CD14-positive monocyte (primary cell): ENCODE data around the gene CCT7. TPM values are rescaled to one million over a fixed set of nuclear protein-coding genes. Genes with fewer than 3 reads are reported as not detected.
A peak's percentile ranks its signal among the peaks of the same experiment; 100 is the strongest.

ENCODE experiments used
- DNase-seq, 3 donors: peaks; one replicate each; pipeline ENCODE4 v3.0.0-alpha.2; 2011 to 2022
- H2AFZ ChIP-seq: 2 replicates; pipeline ENCODE4 v1.6.0; 2012; ENCODE audit warnings: mild to moderate bottlenecking, low read depth, low read length, inconsistent platforms; ENCODE audit not compliant: insufficient read depth, poor library complexity, severe bottlenecking
- H3K27ac ChIP-seq, 2 donors: 1 replicate in 1 of 2; 2 replicates in 1 of 2; pipeline ENCODE4 v1.5.1; 2012 to 2013; ENCODE audit warnings: low read length in 2 of 2, control low read depth in 1 of 2, inconsistent platforms in 1 of 2, low read depth in 1 of 2, mild to moderate bottlenecking in 1 of 2
- H3K27me3 ChIP-seq, 2 donors: one replicate each; pipeline versions ENCODE4 v1.6.0 to v1.6.1; 2011 to 2013; ENCODE audit warnings: low read length in 2 of 2; ENCODE audit not compliant: control insufficient read depth in 2 of 2, insufficient read depth in 2 of 2
- H3K36me3 ChIP-seq, 2 donors: replicated peaks in 1 of 2; 1 replicate in 1 of 2; 2 replicates in 1 of 2; pipeline versions ENCODE4 v1.5.1 to v1.6.1; 2012 to 2013; ENCODE audit warnings: low read length in 2 of 2, control low read depth in 1 of 2, inconsistent platforms in 1 of 2, mild to moderate bottlenecking in 1 of 2; ENCODE audit not compliant: insufficient read depth in 2 of 2, control insufficient read depth in 1 of 2
- H3K4me1 ChIP-seq, 2 donors: 1 replicate in 1 of 2; 2 replicates in 1 of 2; pipeline versions ENCODE4 v1.5.1 to v1.6.1; 2012 to 2013; ENCODE audit warnings: low read length in 2 of 2, control low read depth in 1 of 2, inconsistent platforms in 1 of 2, mild to moderate bottlenecking in 1 of 2, moderate library complexity in 1 of 2; ENCODE audit not compliant: insufficient read depth in 2 of 2, control insufficient read depth in 1 of 2
- H3K4me2 ChIP-seq: replicated peaks from 2 replicates; pipeline ENCODE3; 2012; ENCODE audit warnings: low read length, moderate library complexity, mild to moderate bottlenecking; ENCODE audit not compliant: poor library complexity, severe bottlenecking; ENCODE audit errors: extremely low read depth
- H3K4me3 ChIP-seq, 3 experiments: fragments of 200-600 bp in 1 of 3; sonication (generic) in 1 of 3; replicated peaks in 1 of 3; 1 replicate in 2 of 3; 2 replicates in 1 of 3; pipeline ENCODE4 v1.5.1; 2011 to 2013; ENCODE audit warnings: low read length in 3 of 3, mild to moderate bottlenecking in 3 of 3, control low read depth in 2 of 3, low read depth in 2 of 3, inconsistent platforms in 1 of 3, moderate library complexity in 1 of 3
- H3K79me2 ChIP-seq: 2 replicates; pipeline ENCODE4 v1.6.0; 2012; ENCODE audit warnings: mild to moderate bottlenecking, control low read depth, inconsistent platforms, low read length, moderate library complexity; ENCODE audit not compliant: insufficient read depth
- H3K9ac ChIP-seq: 2 replicates; pipeline ENCODE4 v1.6.0; 2017; ENCODE audit warnings: low read length, mild to moderate bottlenecking; ENCODE audit not compliant: insufficient read depth, poor library complexity, severe bottlenecking
- H3K9me3 ChIP-seq, 2 donors: replicated peaks in 1 of 2; 1 replicate in 1 of 2; 2 replicates in 1 of 2; pipeline versions ENCODE4 v1.5.1 to v1.6.1; 2012 to 2013; ENCODE audit warnings: low read length in 2 of 2, control low read depth in 1 of 2; ENCODE audit not compliant: control insufficient read depth in 1 of 2, insufficient read depth in 1 of 2
- H4K20me1 ChIP-seq: 2 replicates; pipeline ENCODE4 v1.6.0; 2012; ENCODE audit warnings: mild to moderate bottlenecking, low read length, control low read depth, moderate library complexity; ENCODE audit not compliant: insufficient read depth
- H3K27ac Mint-ChIP-seq, 7 donors: one replicate each; pipeline ENCODE4 v1.8.0; 2020; ENCODE audit warnings: mild to moderate bottlenecking in 7 of 7, mixed read lengths in 7 of 7, moderate library complexity in 6 of 7, inconsistent platforms in 2 of 7
- H3K27me3 Mint-ChIP-seq, 3 donors: one replicate each; pipeline ENCODE4 v1.8.0; 2021 to 2022; ENCODE audit warnings: low read depth in 3 of 3, mild to moderate bottlenecking in 3 of 3, mixed read lengths in 3 of 3, moderate library complexity in 3 of 3, inconsistent platforms in 1 of 3
- H3K36me3 Mint-ChIP-seq, 2 donors: one replicate each; pipeline ENCODE4 v1.8.0; 2020; ENCODE audit warnings: mixed read lengths in 2 of 2, inconsistent platforms in 1 of 2, mild to moderate bottlenecking in 1 of 2
- H3K4me1 Mint-ChIP-seq: one replicate; pipeline ENCODE4 v1.8.0; 2020; ENCODE audit warnings: mild to moderate bottlenecking, mixed read lengths
- H3K4me3 Mint-ChIP-seq, 2 donors: one replicate each; pipeline ENCODE4 v1.8.0; 2020; ENCODE audit warnings: mild to moderate bottlenecking in 2 of 2, mixed read lengths in 2 of 2, moderate library complexity in 1 of 2
- H3K9me3 Mint-ChIP-seq, 7 donors: one replicate each; pipeline ENCODE4 v1.8.0; 2020 to 2022; ENCODE audit warnings: mixed read lengths in 7 of 7, mild to moderate bottlenecking in 6 of 7, moderate library complexity in 6 of 7, inconsistent platforms in 2 of 7
- CTCF ChIP-seq: fragments of 200-600 bp; IDR thresholded peaks from one replicate; pipeline ENCODE4 v1.8.0; 2022; ENCODE audit warnings: antibody characterized with exemption, mild to moderate bottlenecking
- WGBS: methylation state at CpG from one replicate; pipeline ENCODE4 v1.1.5; 2013; ENCODE audit warnings: missing lambda C conversion rate; ENCODE audit not compliant: insufficient coverage; 5-methylcytosine and 5-hydroxymethylcytosine counted together
- intact Hi-C, 2 donors: fragments of 100-400 bp; cut with micrococcal nuclease; formaldehyde crosslinking; loops; one replicate each; pipeline versions ENCODE4 v1.15.0 to v1.15.1; 2023
- polyA plus RNA-seq, 3 donors: library from polyadenylated mRNA; depleted of rRNA in 1 of 3; unstranded in 2 of 3; stranded (reverse) in 1 of 3; fragments of 300-500 nt in 2 of 3; fragments of >200 nt in 1 of 3; fragmentation: Illumina TruSeq in 2 of 3; gene quantifications; 1 replicate in 2 of 3; 2 replicates in 1 of 3; pipeline ENCODE4 v1.2.3, GENCODE V29; 2012 to 2021

The CCT7 gene
- polyA plus RNA-seq, 3 donors: 56.8 to 151 (median 134) TPM

GRCh38 chr2:73263540-73264331 lies 29.6 kb downstream of the CCT7 start:
- no peak overlapping the region for H3K4me3 Mint-ChIP-seq
- Histone ChIP-seq H3K36me3 (peaks cover 35 to 77% of the 10 kb centered on the region in 2 donors), H3K4me1 (no peaks in the 10 kb centered on the region), H4K20me1 (peaks cover 4% of the 10 kb centered on the region), H3K4me2 (no peak overlapping the region), H3K27me3 (no peaks in the 10 kb centered on the region), H3K27ac (no peak overlapping the region), H3K9me3 (no peaks in the 10 kb centered on the region), H3K4me3 (no peak overlapping the region), H3K9ac (no peak overlapping the region), H3K79me2 (no peaks in the 10 kb centered on the region), H2AFZ (no peak overlapping the region)
- peaks cover 0 to 7% (median 6%) of the 10 kb centered on the region in 3 donors for H3K27me3 Mint-ChIP-seq
- no peaks in the 10 kb centered on the region for H3K4me1 Mint-ChIP-seq
- peaks cover 56 to 61% of the 10 kb centered on the region in 2 donors for H3K36me3 Mint-ChIP-seq
- no peak for DNase-seq
- no peak for TF ChIP-seq CTCF
- peak overlapping the region in 1 of 7 donors; percentile 68 for H3K27ac Mint-ChIP-seq
- H3K9me3 Mint-ChIP-seq: peaks cover 0 to 2% (median 0%) of the 10 kb centered on the region in 7 donors
- intact Hi-C loops: no loop called here
- 98% methylated on average over 11 of the region's 16 CpGs for WGBS

GRCh38 chr2:73264332-73264606 lies 30.2 kb downstream of the CCT7 start:
- Histone ChIP-seq H3K27me3 (no peaks in the 10 kb centered on the region), H3K9ac (no peak overlapping the region), H4K20me1 (peaks cover 7% of the 10 kb centered on the region), H2AFZ (no peak overlapping the region), H3K9me3 (no peaks in the 10 kb centered on the region), H3K4me3 (no peak overlapping the region), H3K36me3 (peaks cover 29 to 72% of the 10 kb centered on the region in 2 donors), H3K4me1 (no peaks in the 10 kb centered on the region), H3K79me2 (no peaks in the 10 kb centered on the region), H3K4me2 (no peak overlapping the region), H3K27ac (no peak overlapping the region)
- 98% methylated on average over 9 of the region's 15 CpGs for WGBS
- no peaks in the 10 kb centered on the region for H3K4me1 Mint-ChIP-seq
- H3K27ac Mint-ChIP-seq: peak overlapping the region in 4 of 7 donors; percentile 26 to 68 (median 56)
- H3K36me3 Mint-ChIP-seq: peaks cover 52 to 56% of the 10 kb centered on the region in 2 donors
- DNase-seq: no peak
- peaks cover 0 to 11% (median 11%) of the 10 kb centered on the region in 3 donors for H3K27me3 Mint-ChIP-seq
- peaks cover 0 to 2% (median 0%) of the 10 kb centered on the region in 7 donors for H3K9me3 Mint-ChIP-seq
- H3K4me3 Mint-ChIP-seq: no peak overlapping the region
- no peak for TF ChIP-seq CTCF
- intact Hi-C loops: no loop called here
